ENCODE data around the gene NOLC1. TPM values are rescaled to one million over a fixed set of nuclear protein-coding genes. Genes with fewer than 3 reads are reported as not detected.

NOLC1 gene
- total RNA-seq, 3 donors from 2014 or later = 40.5 to 82.8 (median 65.5) TPM

DNA sequence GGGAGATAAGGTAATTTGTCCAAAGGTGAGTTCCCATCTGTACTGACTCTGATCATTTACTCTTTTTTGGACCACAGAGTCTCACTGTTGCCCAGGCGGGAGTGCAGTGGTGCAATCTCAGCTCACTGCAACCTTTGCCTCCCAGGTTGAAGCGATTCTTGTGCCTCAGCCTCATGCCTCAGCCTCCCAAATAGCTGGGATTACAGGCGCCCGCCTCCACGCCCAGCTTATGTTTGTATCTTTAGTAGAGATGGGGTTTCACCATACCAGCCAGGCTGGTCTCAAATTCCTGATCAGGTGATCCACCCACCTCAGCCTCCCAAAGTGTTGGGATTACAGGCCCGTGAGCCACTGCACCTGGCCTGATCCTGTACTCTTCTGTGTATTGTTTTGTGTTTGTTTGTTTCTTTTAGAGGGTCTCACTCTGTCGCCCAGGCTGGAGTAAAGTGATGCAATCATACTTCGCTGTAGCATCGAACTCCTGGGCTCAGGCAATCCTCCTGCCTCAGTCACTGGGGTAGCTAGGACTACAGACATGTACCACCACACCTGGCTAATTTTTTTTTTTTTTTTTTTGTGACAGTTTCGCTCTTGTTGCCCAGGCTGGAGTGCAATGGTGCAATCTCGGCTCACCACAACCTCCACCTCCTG lies 2.4 kb downstream of the NOLC1 start:
- Histone ChIP-seq H3K27ac (no peak overlapping the region), H3K36me3 (peaks cover 6% of the 10 kb centered on the region), H3K4me1 (no peaks in the 10 kb centered on the region), H3K27me3 (no peaks in the 10 kb centered on the region), H3K9me3 (no peaks in the 10 kb centered on the region), H3K4me3 (no peak overlapping the region)
- DNase-seq (ENCODE audit: low spot score in 2 of 2) = no peak
- TF ChIP-seq POLR2AphosphoS5 (IDR thresholded peaks at IDR 0.05) = no peak
- TF ChIP-seq POLR2A (IDR thresholded peaks at IDR 0.05) = no peak
- TF ChIP-seq, protein P1, sequence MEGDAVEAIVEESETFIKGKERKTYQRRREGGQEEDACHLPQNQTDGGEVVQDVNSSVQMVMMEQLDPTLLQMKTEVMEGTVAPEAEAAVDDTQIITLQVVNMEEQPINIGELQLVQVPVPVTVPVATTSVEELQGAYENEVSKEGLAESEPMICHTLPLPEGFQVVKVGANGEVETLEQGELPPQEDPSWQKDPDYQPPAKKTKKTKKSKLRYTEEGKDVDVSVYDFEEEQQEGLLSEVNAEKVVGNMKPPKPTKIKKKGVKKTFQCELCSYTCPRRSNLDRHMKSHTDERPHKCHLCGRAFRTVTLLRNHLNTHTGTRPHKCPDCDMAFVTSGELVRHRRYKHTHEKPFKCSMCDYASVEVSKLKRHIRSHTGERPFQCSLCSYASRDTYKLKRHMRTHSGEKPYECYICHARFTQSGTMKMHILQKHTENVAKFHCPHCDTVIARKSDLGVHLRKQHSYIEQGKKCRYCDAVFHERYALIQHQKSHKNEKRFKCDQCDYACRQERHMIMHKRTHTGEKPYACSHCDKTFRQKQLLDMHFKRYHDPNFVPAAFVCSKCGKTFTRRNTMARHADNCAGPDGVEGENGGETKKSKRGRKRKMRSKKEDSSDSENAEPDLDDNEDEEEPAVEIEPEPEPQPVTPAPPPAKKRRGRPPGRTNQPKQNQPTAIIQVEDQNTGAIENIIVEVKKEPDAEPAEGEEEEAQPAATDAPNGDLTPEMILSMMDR (IDR thresholded peaks at IDR 0.05) = no peak
- intact Hi-C loops (cut with DNase I; ENCODE audit: low total_unique reads) = loop anchor here (10.0 kb wide), 1 partner anchor 250 kb away; no protein-coding TSS in a partner anchor

DNA sequence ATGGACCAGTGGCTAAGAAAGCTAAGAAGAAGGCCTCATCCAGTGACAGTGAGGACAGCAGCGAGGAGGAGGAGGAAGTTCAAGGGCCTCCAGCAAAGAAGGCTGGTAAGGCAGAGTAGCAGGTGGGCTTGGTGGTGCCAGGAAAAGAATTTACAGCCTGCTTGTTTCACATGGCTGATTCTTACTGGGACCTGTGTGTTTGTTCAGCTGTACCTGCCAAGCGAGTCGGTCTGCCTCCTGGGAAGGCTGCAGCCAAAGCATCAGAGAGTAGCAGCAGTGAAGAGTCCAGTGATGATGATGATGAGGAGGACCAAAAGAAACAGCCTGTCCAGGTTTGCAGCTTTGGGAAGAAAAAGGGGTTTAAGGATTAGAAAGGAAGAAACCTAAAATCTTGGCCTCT lies 5.0 kb downstream of the NOLC1 start:
- Histone ChIP-seq H3K27ac (no peak overlapping the region), H3K36me3 (peaks cover 19% of the 10 kb centered on the region), H3K9me3 (no peaks in the 10 kb centered on the region), H3K4me3 (no peak overlapping the region), H3K27me3 (no peaks in the 10 kb centered on the region), H3K4me1 (no peaks in the 10 kb centered on the region)
- intact Hi-C loops (cut with DNase I; ENCODE audit: low total_unique reads) = loop anchor here (10.0 kb wide), 1 partner anchor 248 kb away; no protein-coding TSS in a partner anchor
- DNase-seq (ENCODE audit: low spot score in 2 of 2) = no peak
- TF ChIP-seq, protein P1 (IDR thresholded peaks at IDR 0.05) = no peak
- TF ChIP-seq POLR2A (IDR thresholded peaks at IDR 0.05) (no peak), POLR2AphosphoS5 (IDR thresholded peaks at IDR 0.05) (no peak)

DNA sequence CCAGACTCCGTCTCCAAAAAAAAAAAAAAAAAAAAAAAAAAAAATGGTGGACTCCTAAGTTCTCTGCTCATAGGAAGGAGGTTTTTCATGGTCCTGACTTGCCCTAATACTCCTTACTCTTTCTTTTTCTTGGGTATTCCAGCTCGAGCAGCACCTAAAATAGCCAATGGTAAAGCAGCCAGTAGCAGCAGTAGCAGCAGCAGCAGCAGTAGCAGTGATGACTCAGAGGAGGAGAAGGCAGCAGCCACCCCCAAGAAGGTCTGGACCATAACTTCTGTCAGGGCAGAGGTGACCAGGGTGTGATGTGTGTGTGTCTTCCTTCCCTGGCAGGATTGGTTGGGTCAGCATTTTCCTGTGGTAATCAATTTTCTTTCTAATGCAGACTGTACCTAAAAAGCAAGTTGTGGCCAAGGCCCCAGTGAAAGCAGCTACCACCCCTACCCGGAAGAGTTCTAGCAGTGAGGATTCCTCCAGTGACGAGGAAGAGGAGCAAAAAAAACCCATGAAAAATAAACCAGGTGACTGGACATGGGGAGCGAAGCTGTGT lies 6.9 kb downstream of the NOLC1 start:
- no peak for TF ChIP-seq POLR2A (IDR thresholded peaks at IDR 0.05)
- TF ChIP-seq, protein P1 (IDR thresholded peaks at IDR 0.05) = no peak
- TF ChIP-seq POLR2AphosphoS5 (IDR thresholded peaks at IDR 0.05) = no peak
- no peak for DNase-seq (ENCODE audit: low spot score in 2 of 2)
- Histone ChIP-seq H3K9me3 (no peaks in the 10 kb centered on the region), H3K4me3 (no peak overlapping the region), H3K27ac (no peak overlapping the region), H3K4me1 (no peaks in the 10 kb centered on the region), H3K27me3 (no peaks in the 10 kb centered on the region), H3K36me3 (peaks cover 19% of the 10 kb centered on the region)
- intact Hi-C loops (cut with DNase I; ENCODE audit: low total_unique reads) = loop anchor here (10.0 kb wide), 1 partner anchor 246 kb away; no protein-coding TSS in a partner anchor

DNA sequence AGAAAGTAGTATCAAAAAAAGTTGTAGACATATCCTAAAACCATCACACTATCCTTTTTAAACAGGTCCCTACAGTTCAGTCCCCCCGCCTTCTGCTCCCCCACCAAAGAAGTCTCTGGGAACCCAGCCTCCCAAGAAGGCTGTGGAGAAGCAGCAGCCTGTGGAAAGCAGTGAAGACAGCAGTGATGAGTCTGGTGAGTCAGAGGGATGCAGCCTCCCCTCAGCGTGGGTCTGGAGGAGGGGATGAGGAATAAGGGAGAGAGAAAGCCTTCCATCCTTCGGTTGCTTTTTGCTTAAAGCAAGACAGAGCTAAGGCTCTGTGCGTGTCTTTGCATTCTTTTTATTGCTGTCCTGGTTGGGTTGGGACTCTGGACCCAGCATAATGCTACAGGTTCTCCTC lies 7.6 kb downstream of the NOLC1 start:
- intact Hi-C loops (cut with DNase I; ENCODE audit: low total_unique reads) = loop anchor here (10.0 kb wide), 1 partner anchor 245 kb away; no protein-coding TSS in a partner anchor
- H3K27me3 ChIP-seq = no peaks in the 10 kb centered on the region
- DNase-seq (ENCODE audit: low spot score in 2 of 2) = no peak
- H3K36me3 ChIP-seq = peaks cover 19% of the 10 kb centered on the region
- H3K9me3 ChIP-seq = no peaks in the 10 kb centered on the region
- TF ChIP-seq, protein P1 (IDR thresholded peaks at IDR 0.05) = no peak
- TF ChIP-seq POLR2A (IDR thresholded peaks at IDR 0.05) (no peak), POLR2AphosphoS5 (IDR thresholded peaks at IDR 0.05) (no peak)
- H3K27ac ChIP-seq = no peak overlapping the region
- no peak overlapping the region for H3K4me3 ChIP-seq
- no peaks in the 10 kb centered on the region for H3K4me1 ChIP-seq

DNA sequence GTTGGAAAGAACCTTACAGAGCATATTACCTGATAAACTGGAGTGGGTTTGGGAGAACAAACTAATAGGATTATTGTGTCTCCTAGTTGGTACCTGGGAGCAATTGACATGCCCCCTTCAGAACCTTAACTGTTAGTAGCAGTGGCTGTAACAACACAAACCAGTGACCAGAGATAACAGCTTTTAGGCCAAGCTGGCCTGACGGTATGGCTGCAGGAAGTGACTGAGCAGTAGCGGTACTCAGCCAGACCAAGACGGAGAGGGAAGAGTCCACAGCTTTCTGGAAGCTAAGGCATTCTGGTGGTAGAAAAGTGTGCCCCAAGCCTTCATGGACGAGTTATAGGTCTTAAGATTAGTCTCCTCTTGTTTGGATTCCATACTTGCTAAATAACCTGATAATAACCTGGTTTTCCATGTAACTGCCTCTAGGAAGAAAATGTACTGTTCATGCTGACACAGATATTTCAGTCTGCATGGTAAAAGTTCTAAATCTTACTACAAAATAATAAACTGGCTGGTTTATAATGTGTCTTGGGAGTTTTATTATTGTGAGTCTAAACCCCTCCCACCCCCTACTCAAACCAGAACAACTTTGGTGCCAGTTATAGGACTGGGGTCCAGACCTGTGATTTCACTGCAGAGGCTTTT lies 11.3 kb downstream of the NOLC1 start:
- DNase-seq (ENCODE audit: low spot score in 2 of 2) = no peak
- Histone ChIP-seq H3K36me3 (peaks cover 19% of the 10 kb centered on the region), H3K27me3 (no peaks in the 10 kb centered on the region), H3K9me3 (no peaks in the 10 kb centered on the region), H3K27ac (no peak overlapping the region), H3K4me1 (no peaks in the 10 kb centered on the region), H3K4me3 (no peak overlapping the region)
- TF ChIP-seq POLR2A (IDR thresholded peaks at IDR 0.05) (no peak), POLR2AphosphoS5 (IDR thresholded peaks at IDR 0.05) (no peak)
- TF ChIP-seq, protein P1 (IDR thresholded peaks at IDR 0.05) = no peak
- intact Hi-C loops (cut with DNase I; ENCODE audit: low total_unique reads) = no loop called here

Measured in breast epithelium (tissue), 4 donors.